Stimulated activated CD8-positive, alpha-beta memory T cell treated with anti-CD3 and anti-CD28 coated beads, Interleukin-2, amount 100 ng/mL, for 1 hour (primary cell): ENCODE data around the gene CMSS1.
"Not testable (repeated sequence)": the region's sequence is repeated elsewhere in the genome, so short reads cannot be mapped to it uniquely, and the experiment has no call there.

Experiments
- DNase-seq, 2 donors: peaks; one replicate each; pipeline ENCODE4 v3.0.0-alpha.2; 2020; ENCODE audit warnings: low read depth in 2 of 2

CMSS1 gene

GRCh38 chr3:100227511-100227921 is 409.9 kb downstream of the CMSS1 start:
- DNase-seq, result no peak

- DNase-seq, result no peak
These were observed 410.6 kb downstream of the CMSS1 start for GRCh38 chr3:100228247-100228646.

GRCh38 chr3:100229188-100229587 is 411.5 kb downstream of the CMSS1 start:
- DNase-seq, result not testable (repeated sequence)

- DNase-seq, result no peak
These were observed 413.0 kb downstream of the CMSS1 start for GRCh38 chr3:100230710-100231109.
